Neuronal stem cell (in vitro differentiated cells): Measurements from ENCODE around the gene GSC2.

Experiments
- DNase-seq: peaks from one replicate; pipeline ENCODE4 v3.0.0-alpha.2; 2013; ENCODE audit warnings: low spot score
- H2AFZ ChIP-seq: one replicate; pipeline ENCODE4 v1.6.1; 2013; ENCODE audit warnings: mild to moderate bottlenecking, low read length, inconsistent platforms
- H2AK5ac ChIP-seq: 2 replicates; pipeline ENCODE4 v1.6.1; 2013; ENCODE audit warnings: low read depth, mild to moderate bottlenecking, inconsistent platforms, low read length, moderate library complexity, mixed read lengths
- H2BK120ac ChIP-seq: 2 replicates; pipeline ENCODE4 v1.6.1; 2013; ENCODE audit warnings: low read depth, mild to moderate bottlenecking, inconsistent platforms, low read length, moderate library complexity, mixed read lengths
- H2BK12ac ChIP-seq: one replicate; pipeline ENCODE4 v1.6.1; 2013; ENCODE audit warnings: low read length, inconsistent platforms
- H2BK15ac ChIP-seq: 2 replicates; pipeline ENCODE4 v1.6.1; 2013; ENCODE audit warnings: mild to moderate bottlenecking, low read length, inconsistent platforms, mixed read lengths
- H2BK5ac ChIP-seq: one replicate; pipeline ENCODE4 v1.6.1; 2013; ENCODE audit warnings: inconsistent platforms, mild to moderate bottlenecking, low read length, moderate library complexity
- H3K14ac ChIP-seq: one replicate; pipeline ENCODE4 v1.6.1; 2013; ENCODE audit warnings: low read length, inconsistent platforms
- H3K18ac ChIP-seq: 2 replicates; pipeline ENCODE4 v1.6.1; 2013; ENCODE audit warnings: low read length, inconsistent platforms
- H3K23ac ChIP-seq: 2 replicates; pipeline ENCODE4 v1.6.1; 2013; ENCODE audit warnings: low read depth, mild to moderate bottlenecking, mixed read lengths, low read length, inconsistent platforms; ENCODE audit not compliant: poor library complexity
- H3K27ac ChIP-seq: replicated peaks from 3 replicates; pipeline ENCODE4 v1.5.1; 2013; ENCODE audit warnings: low read length, inconsistent platforms
- H3K27me3 ChIP-seq, 3 experiments: 2 replicates each; pipeline ENCODE4 v1.6.1; 2013; ENCODE audit warnings: low read length in 3 of 3, mild to moderate bottlenecking in 2 of 3, inconsistent platforms in 1 of 3, low read depth in 1 of 3, mixed read lengths in 1 of 3, moderate library complexity in 1 of 3; ENCODE audit not compliant: control insufficient read depth in 3 of 3, insufficient read depth in 3 of 3
- H3K36me3 ChIP-seq, 2 donors: replicated peaks in 1 of 2; 2 replicates each; pipeline ENCODE4 v1.6.1; 2013; ENCODE audit warnings: low read length in 2 of 2; ENCODE audit not compliant: control insufficient read depth in 2 of 2, insufficient read depth in 2 of 2
- H3K4ac ChIP-seq: 2 replicates; pipeline ENCODE4 v1.6.1; 2013; ENCODE audit warnings: inconsistent platforms, mild to moderate bottlenecking, low read length, moderate library complexity
- H3K4me1 ChIP-seq, 2 donors: 1 replicate in 1 of 2; 2 replicates in 1 of 2; pipeline ENCODE4 v1.6.1; 2013; ENCODE audit warnings: low read length in 2 of 2, low read depth in 1 of 2; ENCODE audit not compliant: control insufficient read depth in 2 of 2, insufficient read depth in 1 of 2
- H3K4me2 ChIP-seq: one replicate; pipeline ENCODE4 v1.6.1; 2013; ENCODE audit warnings: mild to moderate bottlenecking, low read length, inconsistent platforms; ENCODE audit not compliant: insufficient read depth, poor library complexity, severe bottlenecking
- H3K4me3 ChIP-seq, 2 donors: 2 replicates each; pipeline ENCODE4 v1.5.1; 2013; ENCODE audit warnings: low read length in 2 of 2, mild to moderate bottlenecking in 2 of 2, inconsistent platforms in 1 of 2, moderate library complexity in 1 of 2
- H3K79me1 ChIP-seq: one replicate; pipeline ENCODE4 v1.6.1; 2013; ENCODE audit warnings: low read depth, mild to moderate bottlenecking, inconsistent platforms, low read length, moderate library complexity
- H3K9ac ChIP-seq: one replicate; pipeline ENCODE4 v1.6.1; 2013; ENCODE audit warnings: mild to moderate bottlenecking, low read depth, low read length, inconsistent platforms; ENCODE audit not compliant: poor library complexity
- H3K9me3 ChIP-seq, 2 donors: replicated peaks in 1 of 2; 2 replicates each; pipeline versions ENCODE3 to v1.6.1; 2013; ENCODE audit warnings: low read length in 2 of 2, mild to moderate bottlenecking in 2 of 2, inconsistent platforms in 1 of 2, low read depth in 1 of 2, mixed read lengths in 1 of 2, moderate library complexity in 1 of 2; ENCODE audit not compliant: control insufficient read depth in 2 of 2, insufficient read depth in 1 of 2
- H4K8ac ChIP-seq: one replicate; pipeline ENCODE4 v1.6.1; 2013; ENCODE audit warnings: low read depth, mild to moderate bottlenecking, inconsistent platforms, low read length, moderate library complexity
- H4K91ac ChIP-seq: one replicate; pipeline ENCODE4 v1.6.1; 2013; ENCODE audit warnings: low read length, low read depth, mild to moderate bottlenecking, inconsistent platforms; ENCODE audit not compliant: poor library complexity
- WGBS, 2 donors: extraction: QIAGEN DNeasy Blood & Tissue Kit; methylation state at CpG; one replicate each; pipeline ENCODE4 v1.1.7; 2013; ENCODE audit warnings: missing lambda C conversion rate in 2 of 2, mixed read lengths in 1 of 2; ENCODE audit not compliant: insufficient read length in 2 of 2, insufficient replicate concordance in 1 of 2; ENCODE audit errors: extremely low coverage in 2 of 2; 5-methylcytosine and 5-hydroxymethylcytosine counted together

GSC2 gene

DNA sequence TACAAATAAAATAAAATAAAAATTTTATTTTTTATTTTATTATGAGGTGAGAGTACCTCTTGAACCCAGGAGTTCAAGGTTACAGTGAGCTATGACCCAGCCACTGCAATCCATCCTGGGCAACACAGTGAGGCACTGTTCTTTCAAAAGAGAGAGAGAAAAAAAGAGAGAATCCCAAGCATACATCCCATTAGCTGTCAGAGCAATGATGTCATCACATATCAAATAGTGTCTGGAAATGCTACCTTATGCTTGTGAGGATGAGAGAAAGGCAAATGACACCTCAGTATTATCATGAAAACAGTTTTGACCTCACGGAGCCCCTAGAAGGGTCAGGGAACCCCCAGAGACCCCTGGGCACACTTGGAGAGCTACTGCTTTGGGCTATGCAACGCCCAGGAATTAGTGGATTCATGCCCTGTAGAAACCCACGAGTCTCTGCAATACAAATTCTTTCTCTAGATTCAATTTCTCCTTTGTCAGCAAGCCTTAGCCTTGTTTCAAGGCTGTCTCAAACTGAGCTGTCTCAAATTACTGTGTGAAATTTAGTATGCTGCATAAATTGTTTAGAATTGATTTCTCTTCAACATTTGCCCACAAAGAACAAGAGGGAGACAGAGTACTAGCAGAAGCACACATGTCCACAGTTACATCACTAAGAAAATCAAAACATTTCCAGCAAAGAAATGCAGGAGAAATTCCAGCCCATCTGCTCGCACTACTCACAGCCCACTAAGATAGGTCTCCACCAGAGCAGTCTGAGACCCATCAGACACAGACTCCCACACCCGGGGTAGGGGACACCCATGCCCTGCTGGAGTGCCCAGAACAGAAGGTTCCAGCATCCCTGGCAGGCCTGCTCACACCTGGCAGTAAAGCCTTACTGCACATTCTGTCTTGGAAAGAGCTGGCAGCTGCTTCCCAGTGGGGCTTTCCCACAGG is 45.9 kb downstream of the GSC2 start:
- no peak overlapping the region for H3K4me2 ChIP-seq
- peaks cover under 1 to 21% of the 10 kb centered on the region in 2 donors for H3K36me3 ChIP-seq
- no peaks in the 10 kb centered on the region for H3K9me3 ChIP-seq
- H3K27ac ChIP-seq = no peak overlapping the region
- H4K8ac ChIP-seq = no peak overlapping the region
- H3K27me3 ChIP-seq = no peaks in the 10 kb centered on the region
- no peak overlapping the region for H2BK12ac ChIP-seq
- H3K4ac ChIP-seq = no peak overlapping the region
- H4K91ac ChIP-seq = no peak overlapping the region
- no peak overlapping the region for H3K9ac ChIP-seq
- DNase-seq = no peak
- H2BK5ac ChIP-seq = no peak overlapping the region
- no CpG with 5 or more reads among the region's 5 CpGs for WGBS, 2 donors
- H3K14ac ChIP-seq = no peak overlapping the region
- H3K18ac ChIP-seq = no peak overlapping the region
- H3K23ac ChIP-seq = no peak overlapping the region
- peaks cover 16% of the 10 kb centered on the region for H3K79me1 ChIP-seq
- no peak overlapping the region for H2BK15ac ChIP-seq
- H3K4me1 ChIP-seq = peaks cover 0 to 3% of the 10 kb centered on the region in 2 donors
- H2BK120ac ChIP-seq = no peak overlapping the region
- H2AFZ ChIP-seq = no peak overlapping the region
- H2AK5ac ChIP-seq = no peak overlapping the region
- no peak overlapping the region for H3K4me3 ChIP-seq

- H3K27ac ChIP-seq = no peak overlapping the region
Observed at GRCh38 chr22:19098157-19098556, 51.9 kb downstream of the GSC2 start.

DNA sequence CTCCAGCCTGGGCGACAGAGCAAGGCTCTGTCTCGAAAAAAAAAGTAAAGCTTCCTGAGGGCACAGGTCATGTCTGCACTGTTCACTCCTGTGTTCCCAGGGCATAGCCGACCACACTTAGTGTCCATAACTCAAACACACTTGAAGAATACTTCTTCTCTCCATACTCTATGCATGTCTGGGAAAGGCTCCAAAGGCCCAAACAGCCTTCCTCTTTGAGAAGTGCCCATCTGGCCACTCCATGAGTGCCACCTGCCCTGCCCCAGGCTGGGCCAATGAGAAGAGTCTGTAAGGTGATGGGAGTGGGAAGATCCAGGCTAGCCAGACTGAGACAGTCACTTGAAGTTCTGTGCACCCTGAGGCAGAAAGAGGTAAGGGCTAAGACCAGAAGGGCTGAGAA is 52.6 kb downstream of the GSC2 start:
- H3K9me3 ChIP-seq = peaks cover 0 to 4% of the 10 kb centered on the region in 2 donors
- no peak for DNase-seq
- H3K36me3 ChIP-seq = peaks cover 8 to 25% of the 10 kb centered on the region in 2 donors
- H3K14ac ChIP-seq = no peak overlapping the region
- H2BK12ac ChIP-seq = no peak overlapping the region
- WGBS, 2 donors = no CpG with 5 or more reads among the region's 3 CpGs
- no peak overlapping the region for H2BK5ac ChIP-seq
- no peak overlapping the region for H2AK5ac ChIP-seq
- no peak overlapping the region for H2BK120ac ChIP-seq
- H3K79me1 ChIP-seq = peaks cover 3% of the 10 kb centered on the region
- H2AFZ ChIP-seq = no peak overlapping the region
- no peak overlapping the region for H4K8ac ChIP-seq
- H3K27me3 ChIP-seq = no peaks in the 10 kb centered on the region
- H3K4me3 ChIP-seq = no peak overlapping the region
- H3K4me2 ChIP-seq = no peak overlapping the region
- H2BK15ac ChIP-seq = no peak overlapping the region
- no peaks in the 10 kb centered on the region for H3K4me1 ChIP-seq
- H3K9ac ChIP-seq = no peak overlapping the region
- no peak overlapping the region for H3K4ac ChIP-seq
- no peak overlapping the region for H3K27ac ChIP-seq
- H3K18ac ChIP-seq = no peak overlapping the region
- H3K23ac ChIP-seq = no peak overlapping the region
- no peak overlapping the region for H4K91ac ChIP-seq

More at GRCh38 chr22:19098157-19098556, 51.9 kb downstream of the GSC2 start:
- Histone ChIP-seq H2BK12ac (no peak overlapping the region), H4K91ac (no peak overlapping the region), H3K4me1 (no peaks in the 10 kb centered on the region), H3K4me3 (no peak overlapping the region), H3K14ac (no peak overlapping the region), H3K4ac (no peak overlapping the region), H3K9me3 (peaks cover 0 to 4% of the 10 kb centered on the region in 2 donors), H3K18ac (no peak overlapping the region), H3K36me3 (peaks cover 8 to 25% of the 10 kb centered on the region in 2 donors), H3K9ac (no peak overlapping the region), H2BK5ac (no peak overlapping the region), H2BK15ac (no peak overlapping the region), H4K8ac (no peak overlapping the region), H3K4me2 (no peak overlapping the region), H3K79me1 (peaks cover 3% of the 10 kb centered on the region), H2AK5ac (no peak overlapping the region), H2AFZ (no peak overlapping the region), H3K23ac (no peak overlapping the region), H3K27me3 (no peaks in the 10 kb centered on the region), H2BK120ac (no peak overlapping the region)
- WGBS, 2 donors = no CpG with 5 or more reads among the region's 4 CpGs
- DNase-seq = no peak
